Chondrocyte (in vitro differentiated cells): ENCODE data around the gene KDM8. TPM values are rescaled to one million over a fixed set of nuclear protein-coding genes. Genes with fewer than 3 reads are reported as not detected.

Source experiments
- DNase-seq: peaks from one replicate; pipeline ENCODE4 v3.0.0; 2021; ENCODE audit warnings: mixed read lengths, low spot score
- H3K27ac Mint-ChIP-seq: one replicate; pipeline ENCODE4 v1.8.0; 2021; ENCODE audit warnings: mild to moderate bottlenecking, moderate library complexity, mixed read lengths; ENCODE audit not compliant: unreplicated experiment
- H3K27me3 Mint-ChIP-seq: 2 replicates; pipeline ENCODE4 v1.8.0; 2021; ENCODE audit warnings: low read depth, mixed read lengths
- H3K36me3 Mint-ChIP-seq: 2 replicates; pipeline ENCODE4 v1.8.0; 2021; ENCODE audit warnings: low read depth, mixed read lengths
- H3K4me1 Mint-ChIP-seq: 2 replicates; pipeline ENCODE4 v1.8.0; 2021; ENCODE audit warnings: low read depth, mild to moderate bottlenecking, mixed read lengths
- H3K4me3 Mint-ChIP-seq: one replicate; pipeline ENCODE4 v1.8.0; 2021; ENCODE audit warnings: mild to moderate bottlenecking, moderate library complexity, mixed read lengths; ENCODE audit not compliant: unreplicated experiment
- H3K9me3 Mint-ChIP-seq: 2 replicates; pipeline ENCODE4 v1.8.0; 2021; ENCODE audit warnings: low read depth, mixed read lengths
- total RNA-seq: library from RNA; stranded (reverse); gene quantifications from 3 replicates; pipeline ENCODE4 v1.2.1, GENCODE V29; 2021
- TF ChIP-seq, protein P1 (sequence below): fragments of 200-600 bp; sonication (generic); IDR thresholded peaks from 2 replicates; pipeline ENCODE4 v1.5.0; 2021; ENCODE audit warnings: antibody characterized with exemption, mild to moderate bottlenecking, moderate library complexity

The KDM8 gene
- total RNA-seq, 1 donor from 2014 or later: 5.6 TPM

DNA sequence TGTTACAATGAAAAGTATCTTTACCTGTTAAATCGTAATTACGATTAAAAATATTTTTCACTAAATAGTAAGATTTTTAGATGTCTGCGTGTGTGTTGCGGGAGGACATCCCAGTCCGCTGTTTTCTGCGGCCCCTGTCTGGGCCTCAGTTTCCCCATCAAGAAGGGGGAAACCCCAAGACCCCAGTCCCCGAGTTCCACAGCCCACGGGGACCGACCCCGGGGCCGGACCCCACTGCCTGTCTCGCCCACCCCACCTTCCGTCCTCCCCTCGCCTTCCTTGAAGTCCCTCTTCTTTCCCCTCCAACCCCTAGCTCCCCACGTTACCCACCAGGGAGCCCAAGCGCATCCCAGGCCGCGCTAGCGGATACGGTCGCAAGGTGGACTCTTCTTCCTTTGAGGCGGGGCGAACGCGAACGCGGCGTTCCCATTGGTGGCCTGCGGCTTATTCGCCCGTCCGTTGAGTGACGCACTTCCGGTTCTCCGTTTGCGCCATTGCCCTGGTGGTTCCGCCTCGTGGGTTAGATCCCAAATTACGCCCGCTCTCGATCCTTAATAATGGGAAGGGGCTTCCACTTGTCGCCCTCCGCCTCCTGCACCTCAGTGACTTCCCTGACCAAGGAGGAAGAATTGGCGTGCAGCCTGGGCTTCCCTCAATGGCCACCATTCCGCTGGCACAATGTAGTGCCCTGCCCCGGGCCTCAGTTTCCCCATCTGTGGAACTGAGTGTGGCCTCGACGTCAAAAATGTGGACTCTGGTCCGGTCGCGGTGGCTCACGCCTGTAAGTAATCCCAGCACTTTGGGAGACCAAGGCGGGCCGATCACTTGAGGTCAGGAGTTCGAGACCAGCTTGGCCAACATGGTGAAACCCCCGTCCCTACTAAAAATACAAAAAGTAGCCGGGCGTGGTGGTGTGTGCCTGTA, 65.3 kb downstream of the KDM8 start, which contains the start of gene NSMCE1:
NSMCE1 (minus strand) TSS at position 397 of the 924 bp plus-strand sequence. CDS start 11,202 bp downstream, outside the sequence.
- no peaks in the 10 kb centered on the region for H3K36me3 Mint-ChIP-seq
- peak within 1 kb of the TSS; percentile 95 for H3K27ac Mint-ChIP-seq
- H3K4me1 Mint-ChIP-seq: peaks cover 15% of the 10 kb centered on the region
- TF ChIP-seq, protein P1, sequence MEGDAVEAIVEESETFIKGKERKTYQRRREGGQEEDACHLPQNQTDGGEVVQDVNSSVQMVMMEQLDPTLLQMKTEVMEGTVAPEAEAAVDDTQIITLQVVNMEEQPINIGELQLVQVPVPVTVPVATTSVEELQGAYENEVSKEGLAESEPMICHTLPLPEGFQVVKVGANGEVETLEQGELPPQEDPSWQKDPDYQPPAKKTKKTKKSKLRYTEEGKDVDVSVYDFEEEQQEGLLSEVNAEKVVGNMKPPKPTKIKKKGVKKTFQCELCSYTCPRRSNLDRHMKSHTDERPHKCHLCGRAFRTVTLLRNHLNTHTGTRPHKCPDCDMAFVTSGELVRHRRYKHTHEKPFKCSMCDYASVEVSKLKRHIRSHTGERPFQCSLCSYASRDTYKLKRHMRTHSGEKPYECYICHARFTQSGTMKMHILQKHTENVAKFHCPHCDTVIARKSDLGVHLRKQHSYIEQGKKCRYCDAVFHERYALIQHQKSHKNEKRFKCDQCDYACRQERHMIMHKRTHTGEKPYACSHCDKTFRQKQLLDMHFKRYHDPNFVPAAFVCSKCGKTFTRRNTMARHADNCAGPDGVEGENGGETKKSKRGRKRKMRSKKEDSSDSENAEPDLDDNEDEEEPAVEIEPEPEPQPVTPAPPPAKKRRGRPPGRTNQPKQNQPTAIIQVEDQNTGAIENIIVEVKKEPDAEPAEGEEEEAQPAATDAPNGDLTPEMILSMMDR: peak; percentile 30
- DNase-seq: peak; percentile 96
- H3K4me3 Mint-ChIP-seq: peak within 1 kb of the TSS; percentile 83
- H3K9me3 Mint-ChIP-seq: no peaks in the 10 kb centered on the region
- no peaks in the 10 kb centered on the region for H3K27me3 Mint-ChIP-seq

DNA sequence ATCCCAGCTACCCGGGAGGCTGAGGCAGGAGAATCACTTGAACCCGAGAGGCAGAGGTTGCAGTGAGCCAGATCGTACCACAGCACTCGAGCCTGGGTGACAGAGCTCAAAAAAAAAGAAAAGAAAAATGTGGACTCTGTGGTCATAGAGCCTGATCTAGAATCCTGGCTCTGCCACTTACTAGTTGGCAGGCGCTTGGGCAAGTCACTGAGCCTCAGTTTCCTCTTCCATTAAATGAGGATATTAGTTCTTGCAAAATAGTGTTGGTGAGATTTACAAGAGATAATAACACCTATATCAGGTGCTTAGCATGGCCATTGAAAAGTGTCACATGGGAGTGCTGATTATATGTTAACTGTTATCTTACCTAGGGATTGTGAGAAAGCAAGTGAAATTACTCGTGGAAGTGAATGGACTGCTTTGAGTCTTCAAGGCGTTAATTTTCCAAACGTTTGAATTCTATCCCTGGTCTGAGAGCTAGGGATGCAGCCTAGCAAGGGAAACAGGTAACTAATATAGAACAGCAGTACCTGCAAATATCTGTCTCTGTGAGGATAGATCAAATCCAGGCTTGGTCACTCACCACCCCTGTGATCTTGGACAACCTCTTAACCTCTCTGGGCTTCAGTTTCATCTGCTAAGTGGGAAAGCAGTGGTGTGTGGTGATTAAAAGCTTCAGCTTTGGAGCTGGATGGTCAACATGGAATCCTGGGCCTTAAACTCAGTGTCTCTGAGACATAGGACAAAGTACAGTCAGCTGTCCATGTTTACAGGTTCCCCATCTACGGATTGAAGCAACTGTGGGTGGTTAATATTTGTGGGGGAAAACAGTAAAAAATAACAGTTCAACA, 66.2 kb downstream of the KDM8 start:
- Mint-ChIP-seq H3K27ac (no peak overlapping the region), H3K4me1 (peaks cover 13% of the 10 kb centered on the region), H3K4me3 (peak overlapping the region; percentile 83), H3K27me3 (no peaks in the 10 kb centered on the region), H3K9me3 (no peaks in the 10 kb centered on the region), H3K36me3 (no peaks in the 10 kb centered on the region)
- TF ChIP-seq, protein P1: no peak
- DNase-seq: no peak

DNA sequence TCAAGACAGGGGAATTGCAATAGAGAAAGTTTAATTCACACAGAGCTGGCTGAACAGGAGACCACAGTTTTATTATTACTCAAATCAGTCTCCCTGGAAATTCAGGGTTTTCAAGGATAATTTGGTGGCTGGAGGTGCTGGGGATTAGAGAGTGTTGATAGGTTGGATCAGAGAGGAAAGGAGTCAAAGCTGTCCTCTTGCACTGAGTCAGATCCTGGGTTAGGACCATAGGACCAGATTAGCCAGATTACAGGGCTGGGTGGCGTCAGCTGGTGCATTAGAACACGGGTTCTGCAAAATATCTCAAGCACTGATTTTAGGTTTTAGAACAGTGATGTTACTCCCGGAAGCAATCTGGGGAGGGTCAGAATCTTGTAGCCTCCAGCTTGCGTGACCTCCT, 67.0 kb downstream of the KDM8 start:
- no peak overlapping the region for H3K4me3 Mint-ChIP-seq
- H3K36me3 Mint-ChIP-seq: no peaks in the 10 kb centered on the region
- no peak for DNase-seq
- no peaks in the 10 kb centered on the region for H3K9me3 Mint-ChIP-seq
- peaks cover 9% of the 10 kb centered on the region for H3K4me1 Mint-ChIP-seq
- TF ChIP-seq, protein P1: no peak
- no peaks in the 10 kb centered on the region for H3K27me3 Mint-ChIP-seq
- H3K27ac Mint-ChIP-seq: no peak overlapping the region

Other genes starting within 250 kb of the KDM8 start
- gene C16orf82, start 136.6 kb upstream of the KDM8 start, total RNA-seq: not detected in 3 replicates
- 19.6 to 23.2 TPM (median 21.2 TPM) in 3 replicates for gene NSMCE1, start 65.2 kb downstream of the KDM8 start, total RNA-seq
- 30.1 to 47.7 TPM (median 41.0 TPM) in 3 replicates for gene IL4R, start 110.4 kb downstream of the KDM8 start, total RNA-seq
- gene IL21R, start 198.6 kb downstream of the KDM8 start, total RNA-seq: 2.1 to 11.3 TPM (median 2.2 TPM) in 3 replicates